HG02571 (cell line): Measurements from ENCODE around the gene TMEM11.

Experiments used
- ATAC-seq: cut with Tn5 transposase; IDR thresholded peaks from one replicate; pipeline ENCODE4 v1.9.1; 2021; ENCODE audit warnings: mild to moderate bottlenecking, moderate library complexity; ENCODE audit not compliant: unreplicated experiment

The TMEM11 gene, protein sequence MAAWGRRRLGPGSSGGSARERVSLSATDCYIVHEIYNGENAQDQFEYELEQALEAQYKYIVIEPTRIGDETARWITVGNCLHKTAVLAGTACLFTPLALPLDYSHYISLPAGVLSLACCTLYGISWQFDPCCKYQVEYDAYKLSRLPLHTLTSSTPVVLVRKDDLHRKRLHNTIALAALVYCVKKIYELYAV

DNA sequence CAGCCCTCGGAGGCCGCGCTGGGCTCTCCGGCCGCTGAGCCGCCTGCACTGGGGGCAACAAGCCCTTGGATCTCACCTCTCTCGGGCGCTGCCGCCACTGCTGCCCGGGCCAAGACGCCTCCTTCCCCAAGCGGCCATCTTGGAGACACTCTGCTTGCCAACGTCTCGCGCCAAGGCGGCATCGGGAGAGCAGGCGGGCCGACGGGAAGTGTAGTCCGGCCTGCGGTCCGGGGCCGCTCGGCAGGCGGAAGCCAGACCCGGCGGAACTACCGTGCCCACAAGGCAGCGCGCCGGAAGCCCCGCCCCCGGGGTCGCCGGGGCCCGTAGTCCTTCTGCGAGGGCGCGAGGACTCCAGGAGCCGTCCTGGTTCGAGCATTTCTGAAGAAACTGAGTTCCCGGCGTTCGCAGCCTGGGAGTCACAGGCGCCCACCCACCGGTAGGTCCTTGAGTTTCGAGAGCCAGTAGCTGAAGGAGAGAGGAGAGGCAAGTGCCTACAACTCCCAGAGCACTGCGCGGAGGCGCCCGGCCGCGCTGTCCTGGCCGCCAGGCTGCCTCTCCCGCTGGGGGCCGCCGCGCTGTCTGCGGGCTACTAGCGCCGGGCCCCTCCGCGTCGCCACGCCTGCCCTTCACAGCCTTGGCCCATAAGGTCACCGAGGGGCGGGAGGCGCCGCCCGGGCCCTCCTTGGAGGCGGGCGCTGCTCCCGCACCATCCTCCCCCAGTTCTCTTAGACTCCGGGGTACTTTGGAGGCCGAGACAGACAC lies at the start of gene TMEM11:
TMEM11 (minus strand) TSS at position 147 of the 762 bp plus-strand sequence; CDS start at position 138, 9 bp downstream.
- peak; percentile 80 for ATAC-seq

DNA sequence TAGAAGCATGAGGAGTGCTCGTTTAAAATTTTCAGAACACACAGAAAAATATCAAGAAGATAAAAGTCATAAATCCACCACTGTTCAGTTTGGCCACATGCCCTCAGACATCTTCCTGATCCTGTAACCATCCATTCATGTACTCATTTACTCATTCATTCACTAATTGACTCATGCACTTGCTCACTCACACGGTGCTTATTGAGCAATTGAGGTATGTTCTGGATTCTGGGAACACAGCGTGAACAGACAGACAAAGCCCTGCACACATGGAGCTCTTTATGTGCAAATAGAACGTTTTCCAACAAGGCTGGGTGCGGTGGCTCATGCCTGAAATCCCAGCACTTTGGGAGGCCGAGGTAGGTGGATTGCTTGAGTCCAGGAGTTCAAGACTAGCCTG lies 49.4 kb upstream of the TMEM11 start:
- ATAC-seq: no peak

DNA sequence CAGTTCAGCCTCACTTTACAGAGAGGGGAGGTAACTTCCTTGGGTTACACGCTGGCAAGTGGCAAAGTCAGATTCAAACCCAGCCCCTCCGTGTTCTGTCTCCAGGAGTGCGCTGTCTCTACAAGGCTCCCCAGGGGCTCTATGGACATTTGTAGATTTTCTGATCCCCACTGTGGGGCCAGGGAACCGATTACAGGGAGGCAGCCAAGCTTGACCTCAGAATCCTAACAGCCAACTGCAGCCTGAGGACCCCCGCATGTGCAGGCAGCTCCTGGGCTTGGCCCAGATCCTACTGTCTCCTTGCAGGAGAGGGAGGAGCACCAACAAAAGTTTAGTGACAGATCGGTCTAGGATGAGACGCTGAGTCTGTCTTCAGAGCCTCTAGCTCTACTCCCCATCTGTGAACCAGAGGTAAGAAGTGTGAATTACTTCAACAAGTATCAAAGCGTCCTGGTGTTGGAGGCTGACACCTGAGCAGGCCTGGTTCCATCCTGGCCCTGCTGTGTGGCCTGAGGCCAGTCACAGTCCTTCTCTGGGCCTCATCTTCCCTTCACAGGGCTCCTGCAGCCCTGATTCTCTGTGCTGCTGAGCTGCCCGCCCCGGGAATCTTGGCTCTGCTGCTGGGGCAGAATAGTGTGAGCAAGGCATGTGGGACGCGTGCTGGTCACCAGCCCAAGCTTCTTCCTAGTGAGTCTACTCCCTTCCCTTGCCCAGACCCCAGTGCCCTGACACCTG lies 48.5 kb upstream of the TMEM11 start:
- ATAC-seq: no peak

DNA sequence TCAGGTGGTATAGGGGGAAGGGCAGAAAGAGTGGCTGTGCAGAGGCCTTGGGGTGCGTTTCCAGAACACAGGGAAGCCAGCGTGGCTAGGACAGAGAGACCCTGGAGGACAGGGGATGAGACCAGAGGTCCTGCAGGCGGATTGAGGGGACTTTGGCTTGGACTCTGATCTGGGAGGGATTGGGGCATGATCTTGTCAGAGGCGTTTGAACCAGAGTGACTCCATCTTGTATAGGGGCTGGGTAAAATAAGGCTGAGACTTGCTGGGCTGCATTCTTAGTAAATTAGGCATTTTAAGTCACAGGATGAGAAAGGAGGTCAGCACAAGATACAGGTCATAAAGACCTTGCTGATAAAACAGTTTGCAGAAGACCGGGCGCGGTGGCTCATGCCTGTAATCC lies 44.6 kb upstream of the TMEM11 start:
- ATAC-seq: no peak

DNA sequence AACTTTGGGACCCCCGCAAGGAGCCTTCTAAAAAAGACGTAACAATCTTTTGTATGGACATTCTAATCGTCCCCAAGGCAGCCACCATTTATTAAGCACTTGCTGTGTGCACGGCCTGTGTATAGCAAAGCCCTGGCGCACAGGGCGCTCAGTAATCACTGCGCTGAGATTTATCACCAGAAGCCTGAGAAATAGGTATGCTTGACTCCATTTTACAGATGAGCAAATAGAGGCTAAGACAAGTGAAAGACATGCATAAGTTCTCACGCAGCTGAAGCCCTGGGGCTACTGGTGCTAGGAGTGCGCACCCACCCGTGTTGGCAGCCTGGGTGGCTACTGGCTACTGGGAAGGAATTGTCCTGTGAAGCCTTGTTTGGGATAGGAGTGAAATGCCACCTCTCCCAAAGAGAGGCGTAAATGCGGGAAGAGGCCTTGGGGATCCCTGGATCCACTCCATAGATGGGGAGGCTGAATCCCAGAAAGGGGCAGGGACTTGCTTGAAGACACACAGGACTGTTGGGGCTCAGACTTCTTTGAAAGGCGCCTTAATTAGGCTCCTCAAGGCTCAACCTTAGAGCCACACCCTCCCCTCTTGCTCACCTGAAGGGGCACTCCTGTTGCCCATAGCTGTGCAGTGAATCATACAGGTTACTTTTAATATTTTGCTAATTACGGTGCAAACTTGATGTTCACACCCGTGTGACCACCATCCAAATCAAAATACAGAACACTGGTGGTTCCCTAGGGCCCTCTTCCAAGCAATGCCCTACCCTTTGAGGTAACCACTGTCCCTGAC lies 39.9 kb upstream of the TMEM11 start:
- peak; percentile 7 for ATAC-seq

DNA sequence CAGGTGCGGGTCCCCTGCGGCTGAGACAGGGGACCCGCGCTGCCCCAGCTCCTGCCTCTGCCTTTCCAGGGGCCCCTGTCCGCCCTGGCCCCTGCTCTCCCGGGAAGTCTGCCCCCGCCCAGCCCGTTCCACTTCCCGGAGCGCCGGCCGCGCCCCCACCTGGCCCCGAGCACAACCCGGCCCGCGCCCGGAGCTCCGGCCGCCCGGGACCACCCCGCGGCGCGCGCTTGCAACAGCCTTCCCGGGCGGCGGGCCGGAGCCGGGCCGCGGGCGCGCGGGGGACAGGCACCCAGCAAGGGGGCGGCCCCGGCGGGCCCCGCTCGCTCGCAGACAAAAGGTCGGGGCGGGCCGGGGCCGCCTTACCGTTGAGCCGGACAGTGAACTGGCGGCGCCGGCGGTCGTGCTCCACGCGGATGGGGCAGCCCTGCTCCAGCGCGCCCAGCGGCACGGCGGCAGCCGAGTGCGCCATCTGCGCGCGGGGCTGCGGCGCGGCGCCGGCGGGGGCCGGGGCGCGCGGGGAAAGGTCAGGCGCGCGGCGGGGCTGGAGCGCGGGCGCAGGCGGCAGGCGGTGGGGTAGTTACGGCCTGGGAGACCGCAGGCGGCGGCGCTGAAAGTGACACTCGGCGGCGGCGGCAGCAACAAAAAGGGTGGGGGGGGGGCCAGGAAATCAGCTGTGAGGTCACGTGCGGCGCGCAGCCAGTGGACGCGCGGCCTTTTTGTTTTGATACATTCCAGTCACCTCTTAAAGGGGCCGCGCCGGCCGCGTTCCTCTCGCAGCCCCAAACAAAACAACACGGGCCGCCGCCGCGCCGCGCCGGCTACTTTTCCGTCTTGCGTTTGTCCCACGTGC lies 39.1 kb upstream of the TMEM11 start, which contains the start of gene NATD1:
NATD1 (minus strand) TSS at position 615 of the 850 bp plus-strand sequence; CDS start at position 469, 146 bp downstream.
- peak; percentile 75 for ATAC-seq

DNA sequence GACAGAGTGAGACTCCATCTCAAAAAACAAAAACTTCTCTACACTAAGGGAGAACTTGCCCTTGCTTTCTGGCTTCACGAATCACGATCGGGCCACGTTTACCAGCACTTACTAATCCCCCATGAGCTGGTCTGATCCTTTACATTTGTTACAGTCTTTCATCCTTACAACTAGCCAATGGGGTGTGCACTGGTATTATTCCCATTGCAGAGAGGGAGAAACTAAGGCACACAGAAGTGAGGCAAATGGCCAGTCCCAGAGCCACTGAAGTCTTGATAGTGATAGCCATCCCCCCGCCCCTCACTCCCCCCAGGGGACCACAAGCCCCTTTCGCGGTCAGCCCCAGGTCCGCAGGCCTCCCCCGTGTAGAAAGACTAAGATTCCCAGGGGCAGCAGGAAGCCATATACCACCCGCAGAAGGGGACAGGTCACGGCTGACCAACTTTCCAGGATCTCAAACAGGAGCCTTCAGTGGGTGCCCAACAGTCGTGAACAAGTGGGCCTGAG lies 38.4 kb upstream of the TMEM11 start:
- no peak for ATAC-seq

DNA sequence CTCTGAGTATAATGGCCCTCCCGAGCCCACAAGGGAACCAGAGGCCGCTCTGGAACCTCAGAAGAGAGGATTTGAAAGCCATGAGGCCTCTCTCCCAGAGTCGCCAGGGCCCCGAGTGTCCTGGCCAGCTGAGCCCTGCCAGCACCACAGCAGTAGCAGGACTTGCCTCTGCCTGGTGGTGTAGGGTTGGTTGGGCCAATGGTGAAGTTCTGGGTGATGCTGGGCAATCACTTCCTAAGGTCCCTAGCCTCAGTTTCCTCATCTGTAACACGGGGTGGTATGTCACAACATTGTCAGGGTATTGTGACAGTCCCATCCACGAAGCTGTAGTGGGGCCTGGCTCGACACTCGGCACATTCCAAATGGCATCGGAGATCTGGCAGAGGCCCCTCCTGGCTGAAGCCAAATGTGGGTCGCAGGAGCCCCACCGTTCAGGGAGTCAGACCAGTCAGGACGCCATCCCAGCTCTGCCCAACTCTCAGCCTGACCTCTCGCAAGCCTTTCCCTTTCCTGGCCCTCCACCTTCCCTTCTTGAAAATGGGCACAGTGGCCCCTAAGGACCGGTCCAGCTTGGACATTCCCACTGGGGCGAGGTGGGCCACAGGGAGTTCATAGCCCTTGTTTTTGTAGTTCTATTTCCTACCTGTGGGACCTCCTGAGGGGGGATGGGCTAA lies 37.5 kb upstream of the TMEM11 start:
- ATAC-seq: no peak

DNA sequence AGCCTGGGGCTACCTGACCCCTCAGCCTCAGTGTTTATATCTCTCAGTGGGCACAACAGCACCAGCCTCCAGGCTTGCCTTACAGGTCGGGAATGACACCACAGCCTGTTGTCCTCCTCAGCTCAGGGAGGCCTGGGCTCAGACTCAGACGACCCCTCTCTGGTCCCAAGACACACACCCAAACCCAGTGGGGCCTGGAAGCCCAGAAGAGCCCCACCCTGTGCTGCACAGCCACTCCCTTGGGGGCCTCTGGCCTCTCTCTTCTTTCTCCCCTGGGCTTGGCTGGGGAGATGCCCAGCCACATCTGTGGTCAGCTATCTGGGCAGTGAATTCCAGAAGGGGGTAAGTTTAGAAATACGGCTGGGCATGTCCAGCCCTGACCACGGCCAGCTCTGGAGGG lies 36.9 kb upstream of the TMEM11 start:
- ATAC-seq: no peak

DNA sequence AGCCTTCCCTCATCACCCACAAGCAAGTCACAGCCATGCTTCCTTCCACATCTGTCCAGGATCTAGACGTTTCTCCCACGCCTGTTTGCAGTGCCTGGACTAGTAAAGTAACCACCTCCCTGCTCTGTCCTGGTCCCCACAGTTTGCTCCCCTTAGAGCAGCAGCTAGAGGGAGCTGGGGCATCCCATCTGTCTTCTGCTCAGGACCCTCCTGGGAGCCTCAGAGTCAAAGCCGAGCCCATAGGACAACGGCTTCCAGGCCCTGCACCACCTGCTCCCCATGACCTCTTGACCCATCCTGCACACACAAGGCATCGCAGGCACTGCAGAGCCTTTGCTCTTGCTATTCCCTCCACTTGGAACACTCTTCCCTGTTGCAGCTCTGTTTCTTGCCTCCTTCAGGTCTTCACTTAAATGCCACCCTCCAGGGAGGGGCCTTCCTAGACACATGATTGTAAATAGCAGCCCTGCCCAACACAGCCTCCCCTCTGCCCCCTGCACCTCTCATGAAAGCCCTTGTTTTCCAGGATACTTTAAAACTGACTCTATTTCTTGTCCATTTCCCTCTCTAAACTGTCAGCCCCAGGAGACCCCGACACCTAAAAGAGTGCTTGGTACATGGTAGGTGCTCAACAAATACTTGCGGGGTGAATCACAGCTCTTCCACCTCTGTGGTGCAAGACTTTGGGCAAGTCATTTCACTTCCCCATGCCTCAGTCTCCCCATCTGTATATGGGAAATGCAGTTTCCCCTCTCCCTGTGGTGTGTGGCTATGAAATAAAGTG lies 36.2 kb upstream of the TMEM11 start:
- no peak for ATAC-seq

DNA sequence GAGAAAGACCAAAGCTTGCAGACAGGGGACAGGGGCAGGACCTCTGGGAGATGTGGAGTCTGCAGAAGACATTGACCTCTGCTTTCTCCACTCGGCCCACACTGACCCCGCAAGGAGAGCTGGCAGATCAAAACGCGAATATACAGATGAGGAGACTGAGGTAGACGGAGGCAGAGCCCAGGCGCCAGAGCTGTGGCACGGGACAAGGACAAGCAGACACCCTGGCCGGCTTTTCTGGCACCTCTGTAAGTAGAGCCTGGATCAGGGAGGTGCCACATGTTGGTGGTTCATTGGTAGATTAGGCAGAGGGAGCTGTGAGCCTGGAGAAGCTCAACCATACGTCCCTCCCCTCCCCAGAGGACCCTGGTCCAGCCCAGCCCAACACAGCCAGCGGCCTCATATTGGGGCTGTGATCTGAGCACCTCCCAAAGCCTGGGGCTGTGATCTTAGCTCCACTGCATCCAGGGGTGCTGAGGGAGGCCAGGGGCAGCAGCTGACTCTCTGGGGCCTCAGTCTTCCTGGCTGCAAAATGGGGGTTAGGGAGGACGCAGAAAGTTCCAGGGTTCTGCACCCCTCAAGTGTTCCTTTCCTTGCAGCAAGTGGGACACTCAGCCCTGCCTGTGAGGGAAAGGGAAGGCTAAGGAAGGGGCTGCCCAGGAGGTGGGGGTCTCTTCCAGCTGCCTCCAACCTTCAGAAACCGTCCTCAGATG lies 35.3 kb upstream of the TMEM11 start:
- ATAC-seq: no peak

DNA sequence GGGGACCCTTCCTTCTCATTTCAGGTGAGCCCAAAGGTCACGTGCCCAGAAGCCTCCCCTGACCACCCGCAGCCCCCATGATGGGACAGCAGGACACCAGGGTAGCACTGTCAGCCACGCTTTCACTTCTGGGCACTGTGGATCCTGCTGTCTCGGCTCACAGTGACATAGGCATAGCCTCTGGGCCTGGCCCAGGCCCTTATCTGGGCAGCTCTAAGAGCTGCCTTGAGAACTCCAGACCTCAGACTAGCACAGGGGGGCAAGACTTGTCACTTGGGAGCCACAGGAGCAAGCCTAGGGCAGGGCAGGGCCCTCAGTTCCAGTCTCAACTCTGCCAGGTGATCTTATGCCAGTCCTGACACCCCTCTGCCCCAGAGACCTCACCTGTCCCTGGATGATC lies 34.5 kb upstream of the TMEM11 start:
- ATAC-seq: no peak

DNA sequence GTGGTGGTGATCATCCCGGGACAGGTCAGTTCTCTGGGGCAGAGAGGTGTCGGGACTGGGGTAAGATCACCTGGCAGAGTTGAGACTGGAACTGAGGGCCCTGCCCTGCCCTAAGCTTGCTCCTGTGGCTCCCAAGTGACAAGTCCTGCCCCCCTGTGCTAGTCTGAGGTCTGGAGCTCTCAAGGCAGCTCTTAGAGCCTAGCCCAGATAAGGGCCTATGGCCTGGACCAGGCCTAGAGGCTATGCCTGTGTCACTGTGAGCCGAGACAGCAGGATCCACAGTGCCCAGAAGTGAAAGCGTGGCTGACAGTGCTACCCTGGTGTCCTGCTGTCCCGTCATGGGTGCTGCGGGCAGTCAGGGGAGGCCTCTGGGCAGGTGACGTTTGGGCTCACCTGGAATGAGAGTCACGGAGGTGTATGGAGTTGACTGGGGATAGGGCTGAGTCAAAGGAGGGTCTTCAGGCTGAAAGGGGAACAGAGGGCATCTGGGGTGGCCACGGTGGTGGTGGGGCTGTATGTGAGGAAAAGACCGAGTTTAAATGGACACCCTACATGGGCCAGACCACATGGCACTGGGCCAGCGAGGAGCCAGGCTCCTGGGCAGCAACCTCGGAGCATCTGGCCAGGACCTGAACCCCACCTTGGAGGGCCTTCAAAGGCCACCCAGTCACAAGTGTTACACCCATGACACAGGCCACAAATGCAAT lies 33.7 kb upstream of the TMEM11 start:
- ATAC-seq: no peak

DNA sequence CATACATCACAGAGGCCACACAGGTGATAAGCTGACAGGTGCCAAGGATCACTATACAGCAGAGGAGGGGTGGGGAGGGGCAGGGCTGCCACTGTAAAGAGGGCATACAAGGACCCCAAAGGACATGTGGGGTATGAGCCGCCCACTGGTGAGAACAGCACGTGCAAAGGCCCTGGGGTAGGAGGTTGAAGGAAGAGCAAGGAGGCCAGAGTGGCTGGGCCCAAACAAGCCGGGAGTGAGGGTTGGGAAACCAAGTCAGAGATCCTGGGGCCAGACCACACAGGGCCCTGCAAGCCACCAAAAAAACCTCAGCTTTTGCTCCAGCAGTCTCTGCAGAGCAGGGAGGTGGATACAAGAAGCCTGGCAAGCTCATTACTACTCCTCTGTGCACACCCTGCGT lies 32.7 kb upstream of the TMEM11 start:
- no peak for ATAC-seq

DNA sequence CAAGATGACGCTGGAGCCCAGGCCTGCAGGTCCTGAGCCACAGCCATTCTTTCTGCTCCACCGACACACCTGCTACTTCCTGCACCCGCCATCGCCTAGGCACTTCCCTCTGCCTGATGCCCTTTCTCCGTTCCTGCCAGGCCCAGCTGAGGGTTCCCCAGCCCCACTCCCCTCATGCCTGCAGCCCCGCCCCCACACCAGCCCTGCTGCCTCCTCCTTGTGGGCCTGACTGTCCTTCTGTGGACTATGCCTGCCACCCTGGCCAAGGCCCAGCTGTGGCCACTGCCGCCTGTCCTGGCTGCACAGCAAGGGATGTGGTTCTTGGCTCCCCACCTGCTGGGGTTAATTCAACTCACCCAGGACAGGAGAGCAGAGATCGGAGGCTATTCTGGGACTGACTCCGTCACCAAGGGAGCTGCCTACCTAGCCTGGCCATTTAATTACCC lies 31.7 kb upstream of the TMEM11 start:
- no peak for ATAC-seq

DNA sequence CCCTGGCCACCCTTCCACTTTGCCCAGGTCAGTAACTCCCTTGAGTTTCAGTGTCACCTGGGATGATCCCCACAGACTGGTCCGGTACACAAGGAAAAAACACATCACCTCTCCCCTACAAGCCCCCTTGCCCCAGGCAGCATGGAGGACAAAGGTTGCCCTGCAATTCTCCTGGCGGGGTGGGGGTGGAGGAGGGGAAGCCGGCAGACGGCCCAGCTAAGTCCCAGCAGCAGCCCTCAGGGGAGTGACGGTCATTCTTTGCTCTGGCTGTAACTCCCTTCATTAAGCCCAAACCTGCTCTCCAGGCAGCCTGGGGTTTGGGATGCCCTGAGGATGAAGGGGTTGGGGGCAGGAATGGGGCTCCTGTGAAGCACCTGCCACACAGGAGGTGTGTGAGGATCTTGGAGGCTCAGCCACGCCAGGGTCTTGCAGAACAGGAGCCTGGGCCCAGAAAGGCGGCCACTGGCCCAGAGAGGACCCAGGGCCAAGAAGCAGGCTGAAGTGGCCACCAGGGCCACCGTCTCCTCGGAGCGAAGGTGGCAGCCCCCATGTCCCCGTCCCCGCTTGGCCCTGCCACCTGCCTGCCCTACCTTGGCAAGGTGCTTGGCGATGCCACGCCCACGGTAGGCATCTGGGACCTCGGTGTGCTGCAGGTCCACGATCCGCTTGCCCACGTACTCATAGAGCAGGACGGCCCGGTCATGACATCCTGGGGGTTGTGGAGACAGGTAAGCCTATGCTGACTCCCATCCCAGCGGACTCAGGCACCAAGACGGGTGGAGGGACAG lies 29.7 kb upstream of the TMEM11 start:
- no peak for ATAC-seq
